GM20431 (cell line): Measurements from ENCODE around the gene JAZF1.

Experiments
- in situ Hi-C: fragments of 300-500 bp; cut with MseI, MboI; formaldehyde crosslinking; loops from one replicate; pipeline ENCODE4 v1.15.0; 2020; ENCODE audit warnings: low sequenced_read_pairs; ENCODE audit not compliant: unreplicated experiment

JAZF1 gene

GRCh38 chr7:27933671-27934565 is 246.7 kb downstream of the JAZF1 start:
- in situ Hi-C loops: loop anchor here (25.0 kb wide), 1 partner anchor 247 kb away; no protein-coding TSS in a partner anchor

DNA sequence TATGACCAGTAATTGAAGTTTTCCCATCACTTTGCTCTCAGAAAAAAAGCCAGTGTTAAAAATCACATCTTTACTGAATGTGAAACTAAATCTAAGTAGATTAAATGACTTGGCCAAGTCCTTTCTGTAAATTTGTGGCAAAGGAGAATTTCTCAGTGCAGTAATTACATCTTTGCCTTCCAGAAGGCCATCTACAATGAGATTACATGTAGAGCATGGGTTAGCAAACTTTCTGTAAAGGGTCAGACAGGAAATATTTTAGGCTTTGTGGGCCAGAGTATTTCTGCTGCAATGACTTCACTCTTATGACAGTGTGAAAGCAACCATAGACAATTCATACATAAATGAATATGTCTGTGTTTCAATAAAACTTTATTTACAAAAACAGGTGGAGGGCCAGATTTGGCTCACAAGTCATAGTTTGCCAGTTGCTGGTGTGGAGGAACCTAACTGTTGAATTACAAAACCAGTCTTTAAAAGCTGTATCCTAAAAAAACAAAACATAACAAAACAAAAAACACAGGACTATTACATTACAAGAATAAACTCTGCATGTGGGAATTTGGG is 249.6 kb downstream of the JAZF1 start:
- in situ Hi-C loops: loop anchor here (25.0 kb wide), 1 partner anchor 244 kb away; no protein-coding TSS in a partner anchor

- in situ Hi-C loops: loop anchor here (10.0 to 25.0 kb wide), 2 partner anchors 242 to 724 kb away; partner anchors contain the start of gene HOXA13
Measured at GRCh38 chr7:27929127-27929526, 251.5 kb downstream of the JAZF1 start.

GRCh38 chr7:27928001-27928400 is 252.6 kb downstream of the JAZF1 start:
- in situ Hi-C loops: loop anchor here (10.0 to 25.0 kb wide), 2 partner anchors 241 to 723 kb away; partner anchors contain the start of gene HOXA13

DNA sequence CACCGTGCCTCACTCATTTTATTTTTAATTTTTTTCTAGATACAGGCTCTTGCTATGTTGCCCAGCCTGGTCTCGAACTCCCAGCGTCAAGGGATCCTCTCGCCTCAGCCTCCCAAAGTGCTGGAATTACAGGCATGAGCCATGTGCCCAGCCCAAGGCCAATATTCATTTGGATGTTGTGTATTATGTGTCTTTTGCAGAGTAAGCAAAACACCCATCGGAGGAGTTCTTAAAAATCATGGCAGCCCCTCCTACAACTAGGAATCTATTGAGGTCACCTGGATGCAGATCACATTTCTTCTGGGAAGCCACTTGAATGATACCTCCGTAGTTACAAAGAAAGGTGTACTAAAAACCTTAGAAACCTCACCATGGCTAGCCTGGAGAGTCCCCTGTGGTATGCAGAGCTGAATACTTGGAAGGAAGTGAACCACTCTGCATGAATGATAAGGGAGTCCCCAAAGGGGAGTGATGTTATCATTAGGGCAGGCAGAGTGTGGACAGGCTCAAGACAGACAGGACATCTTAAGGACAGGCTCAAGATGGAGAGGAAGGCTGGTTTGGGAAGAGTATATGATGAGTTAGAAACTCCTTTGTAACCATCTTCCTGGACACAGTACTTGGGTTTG is 254.9 kb downstream of the JAZF1 start:
- in situ Hi-C loops: loop anchor here (10.0 to 25.0 kb wide), 2 partner anchors 238 to 721 kb away; partner anchors contain the start of gene HOXA13

GRCh38 chr7:27923642-27923980 is 257.0 kb downstream of the JAZF1 start:
- in situ Hi-C loops: loop anchor here (10.0 kb wide), 1 partner anchor 719 kb away; the partner anchor contains the start of gene HOXA13

GRCh38 chr7:27922907-27923641 is 257.5 kb downstream of the JAZF1 start:
- in situ Hi-C loops: loop anchor here (10.0 kb wide), 1 partner anchor 718 kb away; the partner anchor contains the start of gene HOXA13

DNA sequence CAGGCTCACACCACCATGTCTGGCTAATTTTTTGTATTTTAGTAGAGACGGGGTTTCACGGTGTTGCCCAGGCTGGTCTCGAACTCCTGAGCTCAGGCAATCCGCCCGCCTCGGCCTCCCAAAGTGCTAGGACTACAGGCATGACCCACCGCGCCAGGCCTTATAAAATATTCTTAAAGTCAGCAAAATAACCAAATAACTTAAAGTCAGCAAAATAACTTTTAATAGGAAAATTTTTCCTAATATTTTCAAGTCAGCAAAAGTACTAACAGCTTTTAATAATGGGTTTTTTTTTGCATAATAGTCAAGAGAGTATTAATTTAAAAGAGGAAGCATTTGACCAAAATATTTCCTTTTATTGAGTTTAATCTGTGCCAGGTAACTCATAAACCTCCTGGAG is 258.2 kb downstream of the JAZF1 start:
- in situ Hi-C loops: loop anchor here (10.0 kb wide), 1 partner anchor 718 kb away; the partner anchor contains the start of gene HOXA13

GRCh38 chr7:27921081-27921836 is 259.3 kb downstream of the JAZF1 start:
- in situ Hi-C loops: loop anchor here (10.0 kb wide), 1 partner anchor 716 kb away; the partner anchor contains the start of gene HOXA13

- in situ Hi-C loops: loop anchor here (10.0 kb wide), 1 partner anchor 716 kb away; the partner anchor contains the start of gene HOXA13
Measured at GRCh38 chr7:27920281-27920946, 260.2 kb downstream of the JAZF1 start.

DNA sequence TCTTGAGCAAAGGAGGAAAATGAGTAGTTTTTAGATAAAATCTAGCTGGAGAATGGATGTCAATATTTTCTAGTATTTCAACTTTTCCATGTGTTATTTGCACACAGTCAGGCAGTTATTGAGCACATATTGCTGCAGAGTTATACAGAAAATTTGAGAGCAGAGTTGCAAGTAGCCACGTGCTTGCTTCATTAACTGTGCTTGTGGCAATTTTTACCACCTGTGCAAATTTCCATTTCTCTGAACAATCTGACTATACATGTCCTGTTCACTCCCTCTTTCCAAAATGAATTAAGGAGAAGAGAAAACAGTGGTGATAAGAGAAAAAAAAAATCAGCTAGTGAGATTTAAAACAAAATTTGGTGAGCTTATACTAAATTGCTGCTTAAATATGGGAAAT is 262.1 kb downstream of the JAZF1 start:
- in situ Hi-C loops: no loop called here

GRCh38 chr7:27917774-27918314 is 262.8 kb downstream of the JAZF1 start:
- in situ Hi-C loops: no loop called here

DNA sequence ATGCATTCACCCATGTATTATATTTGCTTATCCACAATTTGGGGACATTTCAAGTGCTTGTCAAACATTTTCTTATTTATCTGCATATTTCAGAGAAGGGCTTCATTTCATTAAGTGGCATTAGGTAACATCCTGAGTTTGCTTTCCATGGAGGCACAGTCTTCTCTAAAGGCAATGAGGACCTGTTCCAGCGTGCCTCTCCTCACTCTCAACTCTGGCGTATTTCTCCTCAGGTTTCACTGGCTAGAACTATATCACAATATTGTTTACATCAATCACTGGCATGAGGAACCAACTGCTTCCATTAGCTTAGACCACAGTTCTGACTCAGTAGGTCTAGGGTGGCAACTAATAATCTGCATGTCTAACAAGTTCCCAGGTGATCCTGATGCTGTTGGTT is 263.5 kb downstream of the JAZF1 start:
- in situ Hi-C loops: no loop called here

DNA sequence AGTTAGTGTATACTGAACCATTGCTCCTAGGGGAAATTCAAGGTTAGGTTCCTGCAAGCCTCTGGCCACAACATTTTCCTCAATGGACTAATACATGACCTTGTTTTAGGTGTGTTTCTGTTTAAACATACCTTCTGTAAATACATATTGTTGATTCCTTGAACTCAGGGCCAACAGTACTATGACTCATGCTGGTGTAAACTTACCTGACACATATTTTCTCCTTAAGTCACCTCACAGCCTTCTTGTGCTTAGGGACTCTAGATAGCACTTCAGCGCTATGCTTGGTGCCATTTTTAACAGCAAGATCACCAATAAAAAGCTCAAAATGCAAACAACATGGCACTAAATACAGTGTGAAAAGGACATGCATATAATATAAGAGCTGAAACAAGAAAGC is 264.2 kb downstream of the JAZF1 start:
- in situ Hi-C loops: no loop called here

DNA sequence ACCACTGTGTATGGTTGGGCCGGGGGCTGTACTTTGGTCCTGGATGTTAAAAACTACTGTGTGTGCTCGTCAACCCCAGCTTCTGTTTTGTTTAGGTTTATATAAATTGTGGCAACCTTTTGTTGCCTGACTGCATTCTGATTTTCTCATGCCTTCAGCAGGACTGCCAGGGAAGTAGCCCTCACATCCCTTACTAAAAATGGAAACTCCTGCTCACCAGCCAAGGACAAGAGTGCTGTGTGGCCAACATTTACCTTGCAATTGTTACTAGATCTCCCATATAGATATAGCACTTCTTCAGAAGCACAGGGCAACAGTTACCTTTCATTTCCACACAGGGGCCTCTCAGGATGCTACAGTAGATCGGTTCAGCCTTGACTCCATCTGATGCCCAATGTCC is 266.2 kb downstream of the JAZF1 start:
- in situ Hi-C loops: no loop called here

GRCh38 chr7:27912751-27913150 is 267.8 kb downstream of the JAZF1 start:
- in situ Hi-C loops: no loop called here

DNA sequence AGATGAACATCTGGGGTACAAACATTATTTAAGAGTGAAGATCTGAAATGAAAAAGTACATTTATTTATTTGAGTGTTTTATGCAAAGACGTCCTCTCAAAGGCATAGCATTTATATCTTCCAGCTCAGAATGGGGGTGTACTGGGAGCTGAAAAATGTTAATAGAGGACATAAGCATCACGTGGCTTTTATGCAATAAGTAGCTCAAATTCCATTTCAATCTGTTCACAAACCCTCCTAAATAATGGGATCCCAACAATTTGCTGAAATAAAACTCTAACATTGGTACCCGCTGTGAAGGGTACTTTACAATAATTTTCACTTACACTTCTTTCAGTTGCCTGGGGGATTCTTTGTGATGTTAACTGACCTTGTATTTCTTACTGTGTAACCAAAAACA is 268.7 kb downstream of the JAZF1 start:
- in situ Hi-C loops: no loop called here

DNA sequence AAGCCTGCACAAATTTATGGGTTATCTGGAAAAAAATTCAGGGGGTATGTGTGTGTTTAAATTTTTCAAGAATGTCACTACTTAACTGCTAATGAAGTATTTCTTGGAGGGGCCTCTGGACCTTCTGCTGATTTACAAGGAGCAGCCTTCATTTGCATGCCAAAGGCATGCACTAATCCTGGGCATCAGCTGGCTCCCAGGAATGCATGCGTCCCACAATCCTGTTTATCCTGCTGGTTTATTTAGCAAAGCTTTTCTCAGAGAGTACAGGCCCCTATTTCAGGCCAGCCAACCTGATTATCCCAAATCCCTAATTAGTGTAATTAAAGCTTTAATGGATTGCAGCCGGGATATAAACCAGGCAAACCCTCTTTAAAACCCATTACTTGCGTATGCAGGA is 270.3 kb downstream of the JAZF1 start:
- in situ Hi-C loops: no loop called here
